B cell (primary cell): ENCODE results near the gene MRTFA. TPM values are rescaled to one million over a fixed set of nuclear protein-coding genes. Genes with fewer than 3 reads are reported as not detected.

Experiments used
- ATAC-seq: fragments of 200-7000 bp; cut with Tn5 transposase; one replicate; pipeline ENCODE4 v1.10.0; 2021; ENCODE audit warnings: low read depth, mild to moderate bottlenecking, moderate number of reproducible peaks, moderate library complexity
- CTCF ChIA-PET: fragments of 350-600 bp; sonication (Branson Sonifier 250); formaldehyde crosslinking; loops from one replicate; lab custom pipeline; 2021; ENCODE audit warnings: antibody characterized with exemption, inconsistent platforms; lab: Charles Lee
- POLR2A ChIA-PET: fragments of 350-600 bp; sonication (Branson Sonifier 250); formaldehyde crosslinking; loops from one replicate; lab custom pipeline; 2021; ENCODE audit warnings: antibody characterized with exemption; lab: Charles Lee
- DNase-seq: peaks from one replicate; pipeline ENCODE4 v3.0.0; 2013
- H2AFZ ChIP-seq: 2 replicates; pipeline ENCODE4 v1.6.1; 2012; ENCODE audit warnings: mild to moderate bottlenecking, low read depth, low read length; ENCODE audit not compliant: insufficient read depth, poor library complexity, severe bottlenecking
- H3K27ac ChIP-seq, 2 donors: 1 replicate in 1 of 2; 2 replicates in 1 of 2; pipeline ENCODE4 v1.5.1; 2012 to 2013; ENCODE audit warnings: low read length in 2 of 2, mild to moderate bottlenecking in 2 of 2, moderate library complexity in 1 of 2
- H3K27me3 ChIP-seq, 4 experiments: fragments of 200-600 bp in 1 of 4; sonication (generic) in 1 of 4; replicated peaks in 1 of 4; 1 replicate in 2 of 4; 2 replicates in 2 of 4; pipeline versions ENCODE4 v1.6.1 to v1.7.0; 2013 to 2016; ENCODE audit warnings: low read length in 3 of 4, mild to moderate bottlenecking in 2 of 4, mixed read lengths in 1 of 4, moderate library complexity in 1 of 4; ENCODE audit not compliant: insufficient read depth in 4 of 4, control insufficient read depth in 3 of 4; ENCODE audit errors: control extremely low read depth in 1 of 4
- H3K36me3 ChIP-seq, 2 experiments: replicated peaks in 1 of 2; 1 replicate in 1 of 2; 2 replicates in 1 of 2; pipeline versions ENCODE4 v1.6.1 to v1.7.1; 2013; ENCODE audit warnings: low read length in 1 of 2; ENCODE audit not compliant: insufficient read depth in 2 of 2, control insufficient read depth in 1 of 2; ENCODE audit errors: control extremely low read depth in 1 of 2, extremely low read depth in 1 of 2
- H3K4me1 ChIP-seq, 2 donors: fragments of 200-600 bp in 1 of 2; sonication (generic) in 1 of 2; 1 replicate in 1 of 2; 2 replicates in 1 of 2; pipeline versions ENCODE4 v1.5.1 to v1.6.1; 2013 to 2017; ENCODE audit warnings: low read length in 2 of 2; ENCODE audit not compliant: control insufficient read depth in 2 of 2, insufficient read depth in 2 of 2
- H3K4me2 ChIP-seq: replicated peaks from 2 replicates; pipeline ENCODE3; 2012; ENCODE audit warnings: mild to moderate bottlenecking, low read depth, low read length; ENCODE audit not compliant: poor library complexity, severe bottlenecking
- H3K4me3 ChIP-seq, 5 experiments: fragments of 200-600 bp in 1 of 5; sonication (generic) in 1 of 5; 1 replicate in 3 of 5; 2 replicates in 2 of 5; pipeline versions ENCODE4 v1.5.1 to v1.7.0; 2011 to 2016; ENCODE audit warnings: low read length in 4 of 5, mild to moderate bottlenecking in 4 of 5, low read depth in 2 of 5, control low read depth in 1 of 5, moderate library complexity in 1 of 5; ENCODE audit not compliant: insufficient read depth in 1 of 5; ENCODE audit errors: control extremely low read depth in 1 of 5, extremely low read depth in 1 of 5
- H3K79me2 ChIP-seq: fragments of 200-600 bp; sonication (generic); one replicate; pipeline ENCODE4 v1.6.0; 2016; ENCODE audit warnings: low read length; ENCODE audit not compliant: control insufficient read depth, insufficient read depth
- H3K9ac ChIP-seq: fragments of 200-600 bp; sonication (generic); 2 replicates; pipeline ENCODE4 v1.6.1; 2017; ENCODE audit warnings: mild to moderate bottlenecking, low read length, moderate library complexity
- H3K9me3 ChIP-seq, 3 donors: one replicate each; pipeline versions ENCODE4 v1.6.1 to v1.7.1; 2013; ENCODE audit warnings: low read length in 2 of 3; ENCODE audit not compliant: control insufficient read depth in 2 of 3, insufficient read depth in 1 of 3; ENCODE audit errors: control extremely low read depth in 1 of 3
- H4K20me1 ChIP-seq: 2 replicates; pipeline ENCODE4 v1.6.0; 2012; ENCODE audit warnings: mild to moderate bottlenecking, low read length; ENCODE audit not compliant: insufficient read depth, control insufficient read depth, poor library complexity, severe bottlenecking
- H3K27ac Mint-ChIP-seq: one replicate; pipeline ENCODE4 v1.8.0; 2021; ENCODE audit warnings: mixed read lengths
- H3K27me3 Mint-ChIP-seq: one replicate; pipeline ENCODE4 v1.8.0; 2021; ENCODE audit warnings: mixed read lengths
- H3K4me1 Mint-ChIP-seq: one replicate; pipeline ENCODE4 v1.8.0; 2021; ENCODE audit warnings: mixed read lengths
- H3K4me3 Mint-ChIP-seq: one replicate; pipeline ENCODE4 v1.8.0; 2021; ENCODE audit warnings: mixed read lengths
- H3K9me3 Mint-ChIP-seq: one replicate; pipeline ENCODE4 v1.8.0; 2022; ENCODE audit warnings: mixed read lengths; ENCODE audit not compliant: insufficient read depth
- EZH2 ChIP-seq: IDR thresholded peaks from 2 replicates; pipeline ENCODE4 v1.6.1; 2012; ENCODE audit warnings: borderline replicate concordance, low read depth, mild to moderate bottlenecking, moderate library complexity, low read length; ENCODE audit not compliant: insufficient read depth, poor library complexity, severe bottlenecking
- WGBS: methylation state at CpG from one replicate; pipeline ENCODE4 v1.1.5; 2013; ENCODE audit warnings: missing lambda C conversion rate; ENCODE audit not compliant: insufficient coverage; 5-methylcytosine and 5-hydroxymethylcytosine counted together
- intact Hi-C: fragments of 100-400 bp; cut with micrococcal nuclease; formaldehyde crosslinking; loops from one replicate; pipeline ENCODE4 v1.10.0; 2022
- polyA plus RNA-seq: library from polyadenylated mRNA; depleted of rRNA; stranded (reverse); fragments of >200 nt; gene quantifications from 2 replicates; pipeline ENCODE4 v1.2.3, GENCODE V29; 2012
- total RNA-seq, 2 donors: library from RNA; stranded (reverse); fragments of 120-200 nt in 1 of 2; gene quantifications; 1 replicate in 1 of 2; 2 replicates in 1 of 2; pipeline versions ENCODE4 v1.2.3 to v1.2.4, GENCODE V29; 2013 to 2022
- TF ChIP-seq, protein P1 (sequence below): fragments of 200-600 bp; IDR thresholded peaks from one replicate; pipeline ENCODE4 v1.8.0; 2022; ENCODE audit warnings: antibody characterized with exemption, mild to moderate bottlenecking

The MRTFA gene
- total and polyA plus RNA-seq, 2 donors (not counting 1 experiment from before 2014, with no cell fraction given): 28.9 to 82.6 TPM

GRCh38 chr22:40450616-40451015 lies 185.9 kb downstream of the MRTFA start:
- H3K4me3 Mint-ChIP-seq: no peak overlapping the region
- Histone ChIP-seq H3K4me2 (peak overlapping the region; percentile 39), H3K27me3 (no peaks in the 10 kb centered on the region), H3K4me3 (peak overlapping the region in 1 of 5 experiments; percentile 3), H3K9me3 (no peaks in the 10 kb centered on the region), H2AFZ (no peak overlapping the region), H3K4me1 (peaks cover 34 to 47% of the 10 kb centered on the region in 2 donors), H4K20me1 (peaks cover 73% of the 10 kb centered on the region), H3K9ac (no peak overlapping the region), H3K27ac (peak overlapping the region in 1 of 2 donors; percentile 47), H3K79me2 (peaks cover 100% of the 10 kb centered on the region), H3K36me3 (peaks cover 7 to 17% of the 10 kb centered on the region in 2 experiments)
- H3K27ac Mint-ChIP-seq: peak overlapping the region; percentile 60
- ATAC-seq (no peak), DNase-seq (no peak)
- intact Hi-C loops: no loop called here
- WGBS: 96% methylated on average over 3 of the region's 3 CpGs
- TF ChIP-seq EZH2: no peak
- TF ChIP-seq, protein P1, sequence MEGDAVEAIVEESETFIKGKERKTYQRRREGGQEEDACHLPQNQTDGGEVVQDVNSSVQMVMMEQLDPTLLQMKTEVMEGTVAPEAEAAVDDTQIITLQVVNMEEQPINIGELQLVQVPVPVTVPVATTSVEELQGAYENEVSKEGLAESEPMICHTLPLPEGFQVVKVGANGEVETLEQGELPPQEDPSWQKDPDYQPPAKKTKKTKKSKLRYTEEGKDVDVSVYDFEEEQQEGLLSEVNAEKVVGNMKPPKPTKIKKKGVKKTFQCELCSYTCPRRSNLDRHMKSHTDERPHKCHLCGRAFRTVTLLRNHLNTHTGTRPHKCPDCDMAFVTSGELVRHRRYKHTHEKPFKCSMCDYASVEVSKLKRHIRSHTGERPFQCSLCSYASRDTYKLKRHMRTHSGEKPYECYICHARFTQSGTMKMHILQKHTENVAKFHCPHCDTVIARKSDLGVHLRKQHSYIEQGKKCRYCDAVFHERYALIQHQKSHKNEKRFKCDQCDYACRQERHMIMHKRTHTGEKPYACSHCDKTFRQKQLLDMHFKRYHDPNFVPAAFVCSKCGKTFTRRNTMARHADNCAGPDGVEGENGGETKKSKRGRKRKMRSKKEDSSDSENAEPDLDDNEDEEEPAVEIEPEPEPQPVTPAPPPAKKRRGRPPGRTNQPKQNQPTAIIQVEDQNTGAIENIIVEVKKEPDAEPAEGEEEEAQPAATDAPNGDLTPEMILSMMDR: no peak
- peaks cover 69% of the 10 kb centered on the region for H3K4me1 Mint-ChIP-seq
- H3K27me3 Mint-ChIP-seq: no peaks in the 10 kb centered on the region
- H3K9me3 Mint-ChIP-seq: no peaks in the 10 kb centered on the region
- POLR2A ChIA-PET: no interaction called here
- CTCF ChIA-PET: interaction anchor here (1.1 to 10.9 kb wide), 3 partner anchors 16 to 38 kb away, joined by 3 to 73 read pairs (median 4); no protein-coding TSS in a partner anchor

- H3K27ac Mint-ChIP-seq: peak overlapping the region; percentile 41
These were observed 186.9 kb downstream of the MRTFA start for GRCh38 chr22:40449676-40450035.

More at GRCh38 chr22:40449676-40450035, 186.9 kb downstream of the MRTFA start:
- no peak for TF ChIP-seq EZH2
- TF ChIP-seq, protein P1: no peak
- Histone ChIP-seq H4K20me1 (peaks cover 70% of the 10 kb centered on the region), H3K4me2 (no peak overlapping the region), H3K36me3 (peaks cover 7 to 18% of the 10 kb centered on the region in 2 experiments), H3K27me3 (no peaks in the 10 kb centered on the region), H3K27ac (no peak overlapping the region), H3K79me2 (peaks cover 100% of the 10 kb centered on the region), H3K9me3 (no peaks in the 10 kb centered on the region), H3K4me1 (peaks cover 34 to 47% of the 10 kb centered on the region in 2 donors), H3K4me3 (no peak overlapping the region), H3K9ac (no peak overlapping the region), H2AFZ (no peak overlapping the region)
- Mint-ChIP-seq H3K4me1 (peaks cover 72% of the 10 kb centered on the region), H3K4me3 (no peak overlapping the region), H3K9me3 (no peaks in the 10 kb centered on the region), H3K27me3 (no peaks in the 10 kb centered on the region)
- DNase-seq (no peak), ATAC-seq (no peak)
- POLR2A ChIA-PET: interaction anchor here (0.6 to 0.7 kb wide), 2 partner anchors 50 to 175 kb away, joined by 3 to 4 read pairs; no protein-coding TSS in a partner anchor
- CTCF ChIA-PET: interaction anchor here (0.7 to 10.9 kb wide), 4 partner anchors 15 to 39 kb away, joined by 3 to 73 read pairs (median 4); no protein-coding TSS in a partner anchor
- intact Hi-C loops: loop anchor here (2.0 kb wide), 1 partner anchor 13 kb away; no protein-coding TSS in a partner anchor
